ENCODE results near the gene VMP1. TPM values are rescaled to one million over a fixed set of nuclear protein-coding genes. Genes with fewer than 3 reads are reported as not detected.
"Not testable (repeated sequence)": the region's sequence is repeated elsewhere in the genome, so short reads cannot be mapped to it uniquely, and the experiment has no call there.

Gene VMP1
- total RNA-seq, 2 donors from 2014 or later, result 175 to 203 TPM

DNA sequence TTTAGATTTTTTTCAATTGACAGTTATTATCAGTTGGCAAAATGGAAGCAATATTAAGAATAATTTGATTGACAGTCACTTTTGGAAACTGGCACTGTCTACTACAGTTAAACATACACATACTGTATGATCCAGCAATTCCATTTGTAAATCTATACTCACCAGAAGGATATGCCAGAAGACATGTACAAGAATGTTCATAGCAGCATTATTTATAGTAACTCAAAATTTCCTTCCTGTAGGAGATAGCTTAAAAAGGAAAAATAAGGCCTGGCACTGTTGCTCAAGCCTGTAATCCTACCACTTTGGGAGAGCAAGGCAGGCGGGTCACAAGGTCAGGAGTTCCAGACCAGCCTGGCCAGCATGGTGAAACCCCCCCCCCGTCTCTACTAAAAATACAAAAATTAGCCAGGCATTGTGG, 89.3 kb downstream of the VMP1 start:
- no peaks in the 10 kb centered on the region for H3K4me1 ChIP-seq (replicated peaks)
- TF ChIP-seq POLR2A (IDR thresholded peaks at IDR 0.05) (no peak), POLR2AphosphoS5 (IDR thresholded peaks at IDR 0.05) (no peak)
- TF ChIP-seq, protein P1, sequence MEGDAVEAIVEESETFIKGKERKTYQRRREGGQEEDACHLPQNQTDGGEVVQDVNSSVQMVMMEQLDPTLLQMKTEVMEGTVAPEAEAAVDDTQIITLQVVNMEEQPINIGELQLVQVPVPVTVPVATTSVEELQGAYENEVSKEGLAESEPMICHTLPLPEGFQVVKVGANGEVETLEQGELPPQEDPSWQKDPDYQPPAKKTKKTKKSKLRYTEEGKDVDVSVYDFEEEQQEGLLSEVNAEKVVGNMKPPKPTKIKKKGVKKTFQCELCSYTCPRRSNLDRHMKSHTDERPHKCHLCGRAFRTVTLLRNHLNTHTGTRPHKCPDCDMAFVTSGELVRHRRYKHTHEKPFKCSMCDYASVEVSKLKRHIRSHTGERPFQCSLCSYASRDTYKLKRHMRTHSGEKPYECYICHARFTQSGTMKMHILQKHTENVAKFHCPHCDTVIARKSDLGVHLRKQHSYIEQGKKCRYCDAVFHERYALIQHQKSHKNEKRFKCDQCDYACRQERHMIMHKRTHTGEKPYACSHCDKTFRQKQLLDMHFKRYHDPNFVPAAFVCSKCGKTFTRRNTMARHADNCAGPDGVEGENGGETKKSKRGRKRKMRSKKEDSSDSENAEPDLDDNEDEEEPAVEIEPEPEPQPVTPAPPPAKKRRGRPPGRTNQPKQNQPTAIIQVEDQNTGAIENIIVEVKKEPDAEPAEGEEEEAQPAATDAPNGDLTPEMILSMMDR (IDR thresholded peaks at IDR 0.05), result no peak
- intact Hi-C loops (cut with DNase I), result no loop called here
- no peak overlapping the region for H3K4me3 ChIP-seq
- no peaks in the 10 kb centered on the region for H3K9me3 ChIP-seq
- no peak for DNase-seq (ENCODE audit: low spot score)
- H3K27me3 ChIP-seq (replicated peaks; ENCODE audit: insufficient read depth), result no peaks in the 10 kb centered on the region
- no peaks in the 10 kb centered on the region for H3K36me3 ChIP-seq
- 84% methylated on average over 2 of the region's 2 CpGs for WGBS
- no peak overlapping the region for H3K27ac ChIP-seq

DNA sequence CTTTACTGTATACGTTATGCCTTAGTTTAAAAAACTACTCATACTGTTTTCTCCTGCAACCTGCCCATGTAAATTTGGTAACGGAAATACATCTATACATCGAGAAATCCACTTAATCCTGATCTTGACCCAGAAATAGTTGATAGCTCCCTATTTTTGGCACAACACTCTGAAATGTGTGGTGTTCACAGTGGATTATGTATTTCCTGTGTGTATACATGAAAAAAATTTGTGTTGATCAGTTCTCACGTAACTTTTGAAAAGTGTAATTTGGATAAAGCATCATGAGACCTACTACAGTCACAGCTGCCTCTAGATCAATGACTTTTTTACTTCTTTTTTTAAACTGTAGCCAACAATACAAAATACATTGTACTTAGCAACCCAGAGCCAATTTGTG, 90.7 kb downstream of the VMP1 start:
- WGBS, result 97% methylated on average over 4 of the region's 4 CpGs

DNA sequence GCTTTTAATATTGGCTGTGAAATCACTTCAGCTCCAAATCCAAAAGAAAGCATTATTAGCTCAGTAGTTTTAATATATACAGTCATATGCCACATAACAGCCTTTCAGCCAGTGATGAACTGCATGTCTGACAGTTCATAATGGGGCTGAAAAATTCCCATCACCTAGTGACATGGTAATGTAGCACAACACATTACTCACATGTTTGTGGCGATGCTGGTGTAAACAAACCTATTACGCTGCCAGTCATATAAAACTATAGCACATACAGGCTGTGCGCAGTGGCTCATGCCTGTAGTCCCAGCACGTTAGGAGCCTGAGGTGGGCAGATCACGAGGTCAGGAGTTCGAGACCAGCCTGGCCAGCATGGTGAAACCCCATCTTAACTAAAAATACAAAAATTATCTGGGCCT, 93.1 kb downstream of the VMP1 start:
- no peaks in the 10 kb centered on the region for H3K36me3 ChIP-seq
- H3K27ac ChIP-seq, result no peak overlapping the region
- no peak for DNase-seq (ENCODE audit: low spot score)
- H3K27me3 ChIP-seq (replicated peaks; ENCODE audit: insufficient read depth), result no peaks in the 10 kb centered on the region
- intact Hi-C loops (cut with DNase I), result no loop called here
- no peaks in the 10 kb centered on the region for H3K9me3 ChIP-seq
- no peak overlapping the region for H3K4me3 ChIP-seq
- WGBS, result 100% methylated on average over 6 of the region's 6 CpGs
- no peaks in the 10 kb centered on the region for H3K4me1 ChIP-seq (replicated peaks)
- TF ChIP-seq, protein P1 (IDR thresholded peaks at IDR 0.05), result no peak
- TF ChIP-seq POLR2A (IDR thresholded peaks at IDR 0.05) (no peak), POLR2AphosphoS5 (IDR thresholded peaks at IDR 0.05) (no peak)

More for the DNA sequence above, 90.7 kb downstream of the VMP1 start:
- no peak for DNase-seq (ENCODE audit: low spot score)
- Histone ChIP-seq H3K9me3 (no peaks in the 10 kb centered on the region), H3K4me1 (replicated peaks) (no peaks in the 10 kb centered on the region), H3K27ac (no peak overlapping the region), H3K27me3 (replicated peaks; ENCODE audit: insufficient read depth) (no peaks in the 10 kb centered on the region), H3K4me3 (no peak overlapping the region), H3K36me3 (no peaks in the 10 kb centered on the region)
- intact Hi-C loops (cut with DNase I), result no loop called here
- TF ChIP-seq POLR2A (IDR thresholded peaks at IDR 0.05), result no peak
- TF ChIP-seq, protein P1 (IDR thresholded peaks at IDR 0.05), result no peak

DNA sequence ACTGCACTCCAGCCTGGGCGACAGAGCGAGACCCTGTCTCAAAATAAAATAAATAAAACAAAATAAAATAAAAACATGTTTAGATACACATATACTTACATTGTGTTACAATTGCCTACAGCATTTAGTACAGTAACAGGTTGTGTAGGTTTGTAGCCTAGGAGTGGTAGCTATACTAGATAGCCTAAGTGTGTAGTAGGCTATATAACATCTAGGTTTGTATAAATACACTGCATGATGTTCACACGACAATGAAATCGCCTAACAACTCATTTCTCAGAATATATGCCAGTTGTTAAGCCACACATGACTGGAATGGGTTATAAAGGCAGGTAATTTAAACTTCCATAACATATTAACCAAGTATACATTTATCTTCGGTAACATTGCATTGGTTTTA, 94.7 kb downstream of the VMP1 start:
- intact Hi-C loops (cut with DNase I), result no loop called here
- Histone ChIP-seq H3K27ac (peak overlapping the region; percentile 24 to 26), H3K4me1 (replicated peaks) (no peaks in the 10 kb centered on the region), H3K36me3 (no peaks in the 10 kb centered on the region), H3K27me3 (replicated peaks; ENCODE audit: insufficient read depth) (no peaks in the 10 kb centered on the region), H3K9me3 (no peaks in the 10 kb centered on the region), H3K4me3 (no peak overlapping the region)
- TF ChIP-seq POLR2A (IDR thresholded peaks at IDR 0.05), result no peak
- TF ChIP-seq, protein P1 (IDR thresholded peaks at IDR 0.05), result no peak
- TF ChIP-seq POLR2AphosphoS5 (IDR thresholded peaks at IDR 0.05), result no peak
- no peak for DNase-seq (ENCODE audit: low spot score)
- 98% methylated on average over 5 of the region's 5 CpGs for WGBS

DNA sequence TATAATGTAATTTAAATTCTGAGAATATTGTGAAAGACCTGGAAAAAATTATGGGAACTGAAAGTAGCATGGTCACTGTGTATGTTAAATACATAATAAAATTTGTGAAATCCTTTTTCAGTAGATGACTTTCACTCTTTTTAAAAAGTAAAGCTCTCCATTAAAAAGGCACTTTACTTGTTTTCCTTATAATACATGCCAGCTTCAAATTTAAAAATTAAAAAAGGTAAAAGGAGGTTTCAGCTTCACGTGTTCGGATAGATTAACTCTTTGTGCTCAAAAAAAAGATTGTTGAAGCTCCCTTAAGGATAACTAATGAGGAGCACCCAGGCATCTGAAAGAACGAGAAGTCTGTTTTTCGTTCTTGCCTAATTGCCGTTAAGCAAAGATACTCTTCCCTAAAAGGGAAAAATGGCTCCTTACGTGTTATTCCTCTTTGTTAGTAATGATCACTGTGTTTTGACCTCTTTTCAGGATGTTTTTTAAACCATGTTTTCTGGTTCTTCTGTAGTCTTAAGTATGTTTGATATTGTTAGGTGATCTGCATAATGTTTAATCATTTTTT, 97.5 kb downstream of the VMP1 start:
- H3K4me3 ChIP-seq, result no peak overlapping the region
- DNase-seq (ENCODE audit: low spot score), result no peak
- H3K27me3 ChIP-seq (replicated peaks; ENCODE audit: insufficient read depth), result no peaks in the 10 kb centered on the region

DNA sequence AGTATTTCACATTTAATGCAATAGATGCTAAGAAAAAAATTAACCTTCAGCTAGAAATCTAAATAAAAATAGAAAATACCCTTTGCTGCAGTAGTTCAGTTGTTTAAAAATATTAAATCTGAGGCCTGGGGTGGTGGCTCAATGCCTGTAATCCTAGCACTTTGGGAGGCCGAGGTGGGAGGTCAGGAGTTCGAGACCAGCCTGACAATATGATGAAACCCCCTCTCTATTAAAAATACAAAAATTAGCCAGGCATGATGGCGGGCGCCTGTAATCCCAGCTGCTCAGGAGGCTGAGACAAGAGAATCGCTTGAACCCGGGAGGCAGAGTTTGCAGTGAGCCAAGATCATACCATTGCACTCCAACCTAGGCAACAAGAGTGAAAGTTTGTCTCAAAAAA, 98.9 kb downstream of the VMP1 start:
- WGBS, result 93% methylated on average over 6 of the region's 6 CpGs

More for the DNA sequence above, 97.5 kb downstream of the VMP1 start:
- Histone ChIP-seq H3K9me3 (no peaks in the 10 kb centered on the region), H3K4me1 (replicated peaks) (no peaks in the 10 kb centered on the region), H3K36me3 (no peaks in the 10 kb centered on the region), H3K27ac (peak overlapping the region in 1 of 2 donors; percentile 13)
- 78% methylated on average over 6 of the region's 6 CpGs for WGBS
- intact Hi-C loops (cut with DNase I), result no loop called here
- TF ChIP-seq POLR2AphosphoS5 (IDR thresholded peaks at IDR 0.05), result no peak
- TF ChIP-seq, protein P1 (IDR thresholded peaks at IDR 0.05), result no peak
- TF ChIP-seq POLR2A (IDR thresholded peaks at IDR 0.05), result no peak

More for the DNA sequence above, 98.9 kb downstream of the VMP1 start:
- H3K4me1 ChIP-seq (replicated peaks); H3K36me3 ChIP-seq; intact Hi-C loops (cut with DNase I); H3K27ac ChIP-seq; DNase-seq (ENCODE audit: low spot score); H3K4me3 ChIP-seq; H3K9me3 ChIP-seq; H3K27me3 ChIP-seq (replicated peaks; ENCODE audit: insufficient read depth): not testable (repeated sequence)
